ENCODE data around the gene RNASE8.

Gene RNASE8

DNA sequence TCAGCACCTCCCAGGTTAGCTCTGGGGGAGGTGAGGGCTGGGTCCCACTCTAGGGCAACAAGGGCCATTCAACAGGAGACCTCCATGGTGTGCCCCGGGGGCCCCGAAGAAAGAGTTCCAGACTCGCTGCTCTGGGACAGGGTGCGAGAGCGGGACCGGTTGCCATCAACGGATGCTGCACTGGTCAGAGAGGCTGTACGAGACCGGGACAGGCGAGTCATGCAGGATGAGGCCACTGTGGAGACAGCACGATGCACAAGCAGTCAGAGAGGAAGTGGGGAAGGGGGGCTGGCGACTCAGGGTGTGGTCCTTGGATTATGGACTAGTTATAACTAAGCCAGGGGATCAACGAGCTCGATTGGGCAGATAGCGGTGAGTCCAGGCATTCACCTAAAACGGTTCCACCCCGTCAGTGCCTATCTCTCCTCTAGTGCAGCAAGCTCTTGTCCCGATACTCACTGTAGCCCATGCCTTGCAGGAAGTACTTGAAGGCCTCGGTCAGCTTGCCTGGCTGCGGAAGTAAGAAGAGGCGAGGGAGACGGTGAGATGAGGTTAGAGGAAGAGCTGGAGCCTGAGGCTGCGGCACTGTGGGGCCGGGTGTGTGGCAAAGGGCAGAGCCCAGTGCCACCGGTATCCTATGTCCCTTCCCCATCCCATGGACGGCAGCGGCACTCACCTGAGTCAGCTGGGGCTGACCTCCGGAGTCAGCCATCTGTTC is 39.9 kb upstream of the RNASE8 start:
- TF ChIP-seq, protein P1, sequence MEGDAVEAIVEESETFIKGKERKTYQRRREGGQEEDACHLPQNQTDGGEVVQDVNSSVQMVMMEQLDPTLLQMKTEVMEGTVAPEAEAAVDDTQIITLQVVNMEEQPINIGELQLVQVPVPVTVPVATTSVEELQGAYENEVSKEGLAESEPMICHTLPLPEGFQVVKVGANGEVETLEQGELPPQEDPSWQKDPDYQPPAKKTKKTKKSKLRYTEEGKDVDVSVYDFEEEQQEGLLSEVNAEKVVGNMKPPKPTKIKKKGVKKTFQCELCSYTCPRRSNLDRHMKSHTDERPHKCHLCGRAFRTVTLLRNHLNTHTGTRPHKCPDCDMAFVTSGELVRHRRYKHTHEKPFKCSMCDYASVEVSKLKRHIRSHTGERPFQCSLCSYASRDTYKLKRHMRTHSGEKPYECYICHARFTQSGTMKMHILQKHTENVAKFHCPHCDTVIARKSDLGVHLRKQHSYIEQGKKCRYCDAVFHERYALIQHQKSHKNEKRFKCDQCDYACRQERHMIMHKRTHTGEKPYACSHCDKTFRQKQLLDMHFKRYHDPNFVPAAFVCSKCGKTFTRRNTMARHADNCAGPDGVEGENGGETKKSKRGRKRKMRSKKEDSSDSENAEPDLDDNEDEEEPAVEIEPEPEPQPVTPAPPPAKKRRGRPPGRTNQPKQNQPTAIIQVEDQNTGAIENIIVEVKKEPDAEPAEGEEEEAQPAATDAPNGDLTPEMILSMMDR (IDR thresholded peaks at IDR 0.05; ENCODE audit: low read depth, low read length): no peak
- no peaks in the 10 kb centered on the region for H3K36me3 ChIP-seq
- DNase-seq: no peak
- H3K4me1 ChIP-seq: peaks cover 4% of the 10 kb centered on the region; the same call in 1 of the 2 replicates
- H3K9me3 ChIP-seq: no peaks in the 10 kb centered on the region
- H3K4me3 ChIP-seq (ENCODE audit: low read depth, low read length): no peak overlapping the region
- no peaks in the 10 kb centered on the region for H3K27me3 ChIP-seq

GRCh38 chr14:21018286-21018685 is 39.3 kb upstream of the RNASE8 start:
- Histone ChIP-seq H3K9me3 (no peaks in the 10 kb centered on the region), H3K4me3 (ENCODE audit: low read depth, low read length) (no peak overlapping the region), H3K27me3 (no peaks in the 10 kb centered on the region), H3K4me1 (peaks cover 4% of the 10 kb centered on the region; the same call in 1 of the 2 replicates), H3K36me3 (no peaks in the 10 kb centered on the region)
- DNase-seq: no peak
- TF ChIP-seq, protein P1 (IDR thresholded peaks at IDR 0.05; ENCODE audit: low read depth, low read length): no peak

- Histone ChIP-seq H3K9me3 (no peaks in the 10 kb centered on the region), H3K27me3 (no peaks in the 10 kb centered on the region), H3K4me1 (peaks cover 4% of the 10 kb centered on the region; the same call in 1 of the 2 replicates), H3K36me3 (no peaks in the 10 kb centered on the region), H3K4me3 (ENCODE audit: low read depth, low read length) (no peak overlapping the region)
- TF ChIP-seq, protein P1 (IDR thresholded peaks at IDR 0.05; ENCODE audit: low read depth, low read length): no peak
- DNase-seq: no peak
Measured at GRCh38 chr14:21018781-21019180, 38.8 kb upstream of the RNASE8 start.

DNA sequence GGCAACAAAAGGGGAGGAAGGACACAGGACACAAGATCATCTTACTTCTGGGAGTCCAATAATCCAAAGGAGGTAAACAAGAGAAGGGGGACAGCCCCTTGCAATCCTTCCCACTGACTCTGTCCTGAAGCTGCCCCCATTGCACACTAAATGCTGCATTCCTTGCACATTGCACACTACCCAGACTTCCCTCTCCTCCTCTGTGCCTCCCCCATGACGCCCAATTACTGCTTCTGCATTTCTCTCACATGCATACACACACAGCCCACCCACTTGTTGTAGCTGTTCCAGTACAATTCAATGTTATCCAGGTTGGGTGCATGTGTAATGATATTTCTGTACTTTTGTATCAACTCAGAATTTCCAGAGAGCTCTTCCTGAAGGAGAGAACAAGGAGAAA is 38.3 kb upstream of the RNASE8 start:
- peaks cover 4% of the 10 kb centered on the region; the same call in 1 of the 2 replicates for H3K4me1 ChIP-seq
- H3K27me3 ChIP-seq: no peaks in the 10 kb centered on the region
- H3K9me3 ChIP-seq: no peaks in the 10 kb centered on the region
- DNase-seq: no peak
- no peak overlapping the region for H3K4me3 ChIP-seq (ENCODE audit: low read depth, low read length)
- H3K36me3 ChIP-seq: no peaks in the 10 kb centered on the region
- TF ChIP-seq, protein P1 (IDR thresholded peaks at IDR 0.05; ENCODE audit: low read depth, low read length): no peak

DNA sequence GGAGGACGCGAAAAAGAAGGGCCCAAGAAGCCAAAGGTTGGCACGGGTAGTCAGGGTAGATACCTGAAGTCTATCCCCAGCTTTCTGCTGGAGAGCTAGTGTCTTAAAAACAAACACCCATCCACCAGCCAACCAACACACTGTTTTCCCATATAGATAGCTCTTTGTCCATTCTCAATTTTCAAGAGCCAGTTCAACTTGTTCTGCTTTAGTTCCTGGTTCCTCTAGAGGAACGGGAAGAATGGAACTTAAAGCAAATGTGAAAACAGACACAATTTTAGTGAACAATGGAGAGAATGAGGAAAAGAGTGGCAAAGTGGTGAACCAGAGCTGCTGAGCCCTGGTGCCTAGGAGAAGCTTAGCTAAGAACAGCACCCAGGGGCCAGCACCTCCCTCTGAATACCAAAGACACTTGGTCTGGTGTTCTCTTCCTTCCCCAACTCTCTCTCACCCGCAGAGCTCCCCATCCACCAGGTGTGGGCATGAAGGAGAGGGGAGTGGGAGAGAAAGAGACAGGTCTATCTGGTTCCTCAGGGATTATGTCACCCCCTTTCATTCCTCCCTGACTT is 36.6 kb upstream of the RNASE8 start:
- Histone ChIP-seq H3K9me3 (no peaks in the 10 kb centered on the region), H3K36me3 (no peaks in the 10 kb centered on the region), H3K27me3 (no peaks in the 10 kb centered on the region), H3K4me3 (ENCODE audit: low read depth, low read length) (no peak overlapping the region), H3K4me1 (no peaks in the 10 kb centered on the region)
- TF ChIP-seq, protein P1 (IDR thresholded peaks at IDR 0.05; ENCODE audit: low read depth, low read length): no peak
- DNase-seq: no peak

- DNase-seq: no peak
- Histone ChIP-seq H3K27me3 (no peaks in the 10 kb centered on the region), H3K4me3 (ENCODE audit: low read depth, low read length) (no peak overlapping the region)
Measured at GRCh38 chr14:21022686-21023085, 34.9 kb upstream of the RNASE8 start.

More at GRCh38 chr14:21022686-21023085, 34.9 kb upstream of the RNASE8 start:
- no peaks in the 10 kb centered on the region for H3K4me1 ChIP-seq
- H3K36me3 ChIP-seq: no peaks in the 10 kb centered on the region
- no peaks in the 10 kb centered on the region for H3K9me3 ChIP-seq
- TF ChIP-seq, protein P1 (IDR thresholded peaks at IDR 0.05; ENCODE audit: low read depth, low read length): no peak
